Hepatocyte (in vitro differentiated cells): ENCODE data around the gene PPFIBP2.

Experiments
- CTCF ChIP-seq: fragments of 200-600 bp; sonication (generic); IDR thresholded peaks from 2 replicates; pipeline ENCODE4 v1.5.1; 2016; ENCODE audit warnings: antibody characterized with exemption, mild to moderate bottlenecking; ENCODE audit not compliant: poor library complexity
- EZH2 ChIP-seq: fragments of 200-600 bp; sonication (generic); IDR thresholded peaks from 2 replicates; pipeline ENCODE4 v1.6.1; 2016; ENCODE audit warnings: antibody characterized with exemption, mild to moderate bottlenecking, borderline replicate concordance
- EZH2phosphoT487 ChIP-seq: fragments of 200-600 bp; sonication (generic); IDR thresholded peaks from one replicate; pipeline ENCODE4 v1.6.1; 2018; ENCODE audit warnings: antibody characterized with exemption, mild to moderate bottlenecking, low read depth, moderate library complexity; ENCODE audit not compliant: unreplicated experiment, severe bottlenecking

GRCh38 chr11:7520981-7521487 is 7.2 kb downstream of the PPFIBP2 start:
- TF ChIP-seq CTCF = no peak
- TF ChIP-seq EZH2 = no peak
- no peak for TF ChIP-seq EZH2phosphoT487
